ENCODE data around the gene PINLYP.

The PINLYP gene

DNA sequence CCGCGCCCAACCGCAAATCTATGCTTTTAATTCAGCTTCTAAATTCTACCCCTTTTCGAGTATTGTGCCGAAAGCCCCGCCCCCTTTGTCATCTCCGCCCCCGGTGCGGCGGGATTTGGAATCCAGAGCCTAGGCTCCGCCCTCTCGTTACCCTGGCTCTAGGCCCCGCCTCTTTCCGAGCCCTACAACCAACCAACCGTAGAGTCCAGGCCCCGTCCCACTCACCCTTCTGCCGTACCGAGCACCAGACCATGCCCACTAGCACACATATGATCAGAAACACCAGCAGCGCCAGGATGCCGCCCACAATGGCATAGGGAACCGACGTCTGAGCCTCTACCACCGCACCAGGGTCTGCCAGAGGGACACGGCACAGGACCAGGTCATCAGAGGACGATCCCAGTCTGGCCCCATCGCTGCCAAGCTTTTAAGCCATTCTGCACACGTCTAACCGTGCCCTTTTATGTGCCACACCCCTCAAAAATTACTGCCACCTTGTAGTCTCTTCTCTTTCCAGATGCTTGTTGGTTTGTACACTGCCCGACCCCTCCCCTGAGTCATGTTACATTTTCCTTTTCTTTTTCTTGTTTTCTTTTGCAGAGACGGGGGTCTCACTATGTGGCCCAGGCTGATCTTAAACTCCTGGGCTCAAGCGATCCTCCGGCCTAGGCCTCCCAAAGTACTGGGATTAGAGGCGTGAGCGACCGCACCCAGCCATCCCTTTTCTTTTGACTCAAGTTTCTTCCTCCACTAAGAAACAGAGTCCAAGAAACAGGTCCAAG is 48.5 kb downstream of the PINLYP start:
- no peak for TF ChIP-seq REST (IDR thresholded peaks at IDR 0.05; ENCODE audit: insufficient read depth in 1 of 2, low read depth in 2 of 2, low read length in 2 of 2)
- TF ChIP-seq FOXP2 (optimal IDR thresholded peaks at IDR 0.05; ENCODE audit: borderline replicate concordance, extremely low read depth, extremely low read length, insufficient read depth): no peak
- TF ChIP-seq SIN3A (IDR thresholded peaks at IDR 0.05; ENCODE audit: borderline replicate concordance, insufficient read depth, low read length): no peak
- no peak for TF ChIP-seq POLR2AphosphoS5 (IDR thresholded peaks at IDR 0.05; ENCODE audit: low read depth, low read length)

DNA sequence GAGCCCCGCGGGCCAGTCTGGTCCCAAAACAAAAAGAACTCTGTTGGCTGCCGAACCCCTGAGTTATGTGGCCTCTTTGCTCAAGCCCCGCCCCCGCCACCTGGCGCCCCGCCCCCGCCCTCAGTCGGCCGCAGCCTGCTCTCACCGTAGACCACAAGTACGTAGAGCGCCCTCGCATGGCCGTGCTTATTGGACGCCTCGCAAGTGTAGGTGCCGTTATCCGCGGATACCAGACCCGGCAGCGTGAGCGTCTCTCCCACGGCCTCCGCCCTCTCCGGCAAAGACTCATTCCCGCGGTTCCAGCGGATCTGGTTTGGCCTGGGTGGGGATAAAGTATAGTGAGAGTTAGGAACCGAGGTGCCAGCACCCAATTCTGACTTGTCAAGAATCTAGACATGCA is 49.3 kb downstream of the PINLYP start:
- TF ChIP-seq TAF1 (IDR thresholded peaks at IDR 0.05; ENCODE audit: borderline replicate concordance, insufficient read depth, low read length) (no peak), FOXP2 (optimal IDR thresholded peaks at IDR 0.05; ENCODE audit: borderline replicate concordance, extremely low read depth, extremely low read length, insufficient read depth) (no peak)

DNA sequence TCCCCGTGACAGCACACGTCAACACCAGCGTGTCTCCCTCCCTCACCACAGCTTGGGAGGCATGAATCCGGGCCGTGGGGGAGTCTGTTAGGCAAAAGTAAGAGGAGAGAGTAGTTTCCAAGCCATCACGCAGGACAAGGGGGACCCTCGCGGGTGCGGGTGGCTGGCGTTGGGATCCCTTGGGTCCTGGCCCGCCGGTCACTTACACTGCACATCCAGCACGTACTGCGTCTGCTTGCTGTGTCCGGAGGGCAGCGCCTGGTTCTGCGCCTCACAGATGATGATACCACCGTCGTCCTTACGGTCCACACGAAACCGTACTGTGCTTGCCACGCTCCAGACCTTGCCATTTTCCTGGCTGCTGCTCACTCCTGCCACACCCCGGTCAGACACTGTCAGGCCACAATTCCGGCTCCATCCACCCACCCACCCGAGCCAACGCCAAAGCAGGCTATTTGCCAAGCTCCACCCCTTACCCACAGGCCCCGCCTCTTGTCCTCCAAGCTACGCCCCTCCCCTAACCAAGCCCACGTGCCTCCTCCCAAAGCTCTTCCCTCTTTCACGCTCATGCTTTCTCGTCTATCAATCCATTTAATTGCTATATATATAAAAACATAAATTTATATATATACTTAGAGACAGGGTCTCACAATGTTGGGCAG is 50.4 kb downstream of the PINLYP start:
- TF ChIP-seq SIN3A (IDR thresholded peaks at IDR 0.05; ENCODE audit: borderline replicate concordance, insufficient read depth, low read length) (no peak), TAF1 (IDR thresholded peaks at IDR 0.05; ENCODE audit: borderline replicate concordance, insufficient read depth, low read length) (no peak)

DNA sequence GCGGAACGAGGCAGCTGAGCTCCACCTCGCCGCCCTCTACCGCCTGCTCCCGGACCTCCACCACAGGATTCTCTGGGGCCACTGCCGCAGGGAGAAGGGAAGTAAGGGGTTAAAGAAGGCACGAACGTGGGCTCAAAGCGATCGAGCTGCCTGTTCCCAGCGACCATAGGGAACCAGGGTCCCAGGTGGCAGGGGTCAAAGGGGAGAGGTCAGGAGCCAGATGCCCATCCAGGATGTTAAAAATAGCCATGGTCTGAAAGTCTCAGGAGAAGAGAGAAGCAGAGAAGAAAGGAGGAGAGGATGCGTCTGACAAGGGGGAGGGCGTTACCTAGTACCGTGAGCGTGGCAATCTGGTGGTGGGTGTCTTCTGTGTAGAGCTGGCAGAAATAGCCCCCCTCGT is 51.2 kb downstream of the PINLYP start:
- TF ChIP-seq REST (IDR thresholded peaks at IDR 0.05; ENCODE audit: insufficient read depth in 1 of 2, low read depth in 2 of 2, low read length in 2 of 2) (no peak), FOXP2 (optimal IDR thresholded peaks at IDR 0.05; ENCODE audit: borderline replicate concordance, extremely low read depth, extremely low read length, insufficient read depth) (no peak), SIN3A (IDR thresholded peaks at IDR 0.05; ENCODE audit: borderline replicate concordance, insufficient read depth, low read length) (no peak), TAF1 (IDR thresholded peaks at IDR 0.05; ENCODE audit: borderline replicate concordance, insufficient read depth, low read length) (no peak), POLR2AphosphoS5 (IDR thresholded peaks at IDR 0.05; ENCODE audit: low read depth, low read length) (no peak)

DNA sequence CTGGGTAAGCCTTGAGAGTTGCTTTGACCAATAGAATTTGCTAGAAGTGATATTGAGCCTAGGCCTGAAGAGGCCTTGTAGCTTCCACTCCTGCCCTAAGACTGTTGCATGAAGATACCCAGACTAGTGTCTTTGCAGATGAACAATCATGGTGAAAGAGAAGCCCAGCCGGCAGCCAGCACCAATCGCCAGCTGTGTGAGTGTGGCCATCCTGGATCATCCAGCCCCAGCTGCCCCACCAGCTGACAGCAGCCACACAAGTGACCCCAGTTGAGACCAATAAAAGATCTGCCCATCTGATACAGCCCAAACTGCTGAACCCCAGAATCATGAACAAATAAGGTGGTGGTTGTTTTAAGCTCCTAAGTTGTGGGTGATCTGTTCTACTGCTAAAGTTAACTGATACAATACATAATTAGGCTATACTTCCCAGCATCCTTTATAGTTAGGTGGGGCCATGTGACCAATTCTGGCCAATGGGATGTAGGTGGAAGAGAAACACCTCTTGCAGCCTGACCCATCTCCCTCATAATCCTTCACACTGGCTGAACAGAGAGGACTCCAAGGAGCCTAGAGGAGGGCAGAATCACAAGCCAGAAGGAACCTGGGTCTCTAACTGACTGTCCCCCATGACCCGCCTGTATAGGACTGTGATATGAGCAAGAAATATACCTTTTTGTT is 53.2 kb downstream of the PINLYP start:
- TF ChIP-seq POLR2AphosphoS5 (IDR thresholded peaks at IDR 0.05; ENCODE audit: low read depth, low read length): no peak

DNA sequence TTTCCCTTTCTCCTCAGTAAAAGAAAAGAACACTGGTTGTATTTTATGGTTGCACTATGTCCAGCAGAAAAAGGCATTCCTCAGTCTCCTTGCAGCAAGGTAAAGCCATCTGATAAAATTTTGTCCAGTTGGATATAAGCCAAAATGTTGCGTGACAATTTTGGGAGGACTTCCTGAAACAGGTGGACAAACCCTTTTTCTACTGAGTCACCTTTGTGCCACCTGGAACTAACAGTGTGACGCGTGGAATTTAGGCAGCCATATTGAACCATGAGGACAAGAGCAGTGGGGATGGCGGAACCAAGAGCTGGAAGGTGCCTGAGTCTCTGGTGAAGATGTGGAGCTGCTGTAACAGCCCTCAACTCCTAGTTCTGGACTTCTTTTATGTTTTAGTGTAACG is 55.9 kb downstream of the PINLYP start:
- no peak for TF ChIP-seq SIN3A (IDR thresholded peaks at IDR 0.05; ENCODE audit: borderline replicate concordance, insufficient read depth, low read length)
- no peak for TF ChIP-seq FOXP2 (optimal IDR thresholded peaks at IDR 0.05; ENCODE audit: borderline replicate concordance, extremely low read depth, extremely low read length, insufficient read depth)
- no peak for TF ChIP-seq POLR2AphosphoS5 (IDR thresholded peaks at IDR 0.05; ENCODE audit: low read depth, low read length)
- no peak for TF ChIP-seq REST (IDR thresholded peaks at IDR 0.05; ENCODE audit: insufficient read depth in 1 of 2, low read depth in 2 of 2, low read length in 2 of 2)
- no peak for TF ChIP-seq TAF1 (IDR thresholded peaks at IDR 0.05; ENCODE audit: borderline replicate concordance, insufficient read depth, low read length)
